ENCODE measurements around the gene SMS.

DNA sequence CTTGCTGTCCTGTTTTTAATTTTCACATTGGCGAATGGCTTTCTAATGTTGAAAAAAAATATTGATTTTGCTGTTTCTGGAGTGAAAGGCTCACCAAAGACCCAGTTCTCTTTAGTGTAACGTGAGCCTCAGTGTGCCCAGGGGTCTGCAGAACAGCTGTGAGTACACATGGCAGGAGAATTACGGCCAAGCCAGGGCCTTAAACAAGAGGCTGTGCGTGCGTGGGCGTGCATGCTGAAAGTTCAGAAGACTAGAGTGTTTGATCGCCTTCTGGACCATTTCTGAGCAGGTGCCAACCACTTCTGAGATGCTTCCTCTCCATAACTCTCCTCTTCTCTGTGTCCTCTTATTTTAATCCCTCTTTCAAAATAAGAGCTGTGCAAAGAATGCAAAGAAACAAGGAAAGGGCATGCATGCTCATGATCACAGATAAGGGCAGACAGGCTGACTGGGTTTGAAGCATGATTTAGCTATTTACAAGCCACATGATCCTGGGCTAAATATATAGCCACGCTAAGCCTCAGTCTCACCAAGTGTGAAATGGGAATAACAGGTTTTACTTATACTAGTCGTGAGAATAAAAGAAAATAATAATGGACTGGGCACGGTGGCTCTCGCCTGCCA is 101.5 kb downstream of the SMS start:
- TF ChIP-seq CTCF (IDR thresholded peaks at IDR 0.05): no peak
- TF ChIP-seq POLR2A (IDR thresholded peaks at IDR 0.05): no peak

Measured in heart left ventricle (tissue), 13 donors.